NCI-H774 (cell line): ENCODE results near the gene ANTKMT.
A peak's percentile ranks its signal among the peaks of the same experiment; 100 is the strongest.

Source experiments
- DNase-seq: peaks from one replicate; lab custom pipeline; 2025; lab: John Stamatoyannopoulos, UW

ANTKMT gene

GRCh38 chr16:720990-721764 lies at the start of gene ANTKMT:
TSS of gene ANTKMT (plus strand) at chr16:721146. CDS start at chr16:721275, 129 bp downstream.
- peak; percentile 70 for DNase-seq

GRCh38 chr16:671353-672131 lies 49.4 kb upstream of the ANTKMT start:
- DNase-seq: no peak

GRCh38 chr16:672371-672770 lies 48.6 kb upstream of the ANTKMT start:
- no peak for DNase-seq

- DNase-seq: no peak
Observed at GRCh38 chr16:672851-673250, 48.1 kb upstream of the ANTKMT start.

- DNase-seq: no peak
Observed at GRCh38 chr16:673399-673991, 47.5 kb upstream of the ANTKMT start.

- DNase-seq: no peak
Observed at GRCh38 chr16:674214-674881, 46.6 kb upstream of the ANTKMT start.

GRCh38 chr16:674968-675883 lies 45.7 kb upstream of the ANTKMT start, which contains the start of gene RHBDL1:
TSS of gene RHBDL1 (plus strand) at chr16:675671. CDS start at chr16:675791, 120 bp downstream.
- DNase-seq: no peak

- no peak for DNase-seq
Observed at GRCh38 chr16:675884-676564, 44.9 kb upstream of the ANTKMT start.

GRCh38 chr16:676565-676902 lies 44.4 kb upstream of the ANTKMT start:
- DNase-seq: no peak

- peak; percentile 37 for DNase-seq
Observed at GRCh38 chr16:676913-677312, 44.0 kb upstream of the ANTKMT start.

- no peak for DNase-seq
Observed at GRCh38 chr16:677316-678190, 43.4 kb upstream of the ANTKMT start.

- DNase-seq: no peak
Observed at GRCh38 chr16:678209-678857, 42.6 kb upstream of the ANTKMT start.

GRCh38 chr16:678858-679813 lies 41.8 kb upstream of the ANTKMT start:
- peak; percentile 58 for DNase-seq

- peak; percentile 69 for DNase-seq
Observed at GRCh38 chr16:679814-680624, 40.9 kb upstream of the ANTKMT start, which contains the start of gene STUB1. TSS of gene STUB1 (plus strand) at chr16:680410. CDS start at chr16:680526, 116 bp downstream.

GRCh38 chr16:680625-680945 lies 40.4 kb upstream of the ANTKMT start:
- no peak for DNase-seq

GRCh38 chr16:680967-681745 lies 39.8 kb upstream of the ANTKMT start:
- no peak for DNase-seq
